RPMI8226 (cell line): ENCODE results near the gene ATXN1.

ENCODE experiments used
- DNase-seq: peaks from one replicate; pipeline ENCODE4 v3.0.0-alpha.2; 2015

ATXN1 gene

DNA sequence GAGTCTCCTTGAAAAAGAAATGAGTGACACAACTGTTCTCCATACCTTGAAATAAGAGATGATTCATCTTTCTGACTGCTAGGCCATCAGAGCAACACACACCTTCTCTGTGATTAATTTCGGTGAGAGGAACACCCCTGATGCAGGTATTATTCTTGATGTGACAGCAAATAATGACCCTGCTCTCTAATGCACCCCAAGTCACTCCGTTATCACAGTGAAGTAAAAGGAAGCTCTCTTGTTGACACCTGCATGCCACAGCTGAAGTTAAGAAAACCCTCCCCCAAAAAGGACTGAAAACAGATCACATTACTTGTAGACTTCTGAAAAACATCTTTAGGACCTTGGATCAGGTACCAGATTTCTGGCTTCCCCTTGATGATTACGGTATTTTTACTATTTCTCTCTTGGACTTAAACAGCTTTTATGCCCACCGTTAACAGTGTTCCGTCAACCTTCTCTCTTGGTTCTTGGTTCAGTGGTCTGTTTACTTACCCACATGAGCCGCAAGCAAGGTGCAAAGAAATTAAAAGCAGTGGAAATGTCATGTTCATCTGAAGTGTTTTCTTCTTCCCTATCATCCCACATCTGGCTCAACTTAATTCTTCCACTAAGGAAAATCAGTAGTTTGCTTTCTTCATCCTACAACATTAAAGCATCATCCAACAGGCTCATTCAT lies 273.1 kb downstream of the ATXN1 start:
- DNase-seq, result no peak

GRCh38 chr6:16486661-16487060 lies 274.6 kb downstream of the ATXN1 start:
- DNase-seq, result no peak

DNA sequence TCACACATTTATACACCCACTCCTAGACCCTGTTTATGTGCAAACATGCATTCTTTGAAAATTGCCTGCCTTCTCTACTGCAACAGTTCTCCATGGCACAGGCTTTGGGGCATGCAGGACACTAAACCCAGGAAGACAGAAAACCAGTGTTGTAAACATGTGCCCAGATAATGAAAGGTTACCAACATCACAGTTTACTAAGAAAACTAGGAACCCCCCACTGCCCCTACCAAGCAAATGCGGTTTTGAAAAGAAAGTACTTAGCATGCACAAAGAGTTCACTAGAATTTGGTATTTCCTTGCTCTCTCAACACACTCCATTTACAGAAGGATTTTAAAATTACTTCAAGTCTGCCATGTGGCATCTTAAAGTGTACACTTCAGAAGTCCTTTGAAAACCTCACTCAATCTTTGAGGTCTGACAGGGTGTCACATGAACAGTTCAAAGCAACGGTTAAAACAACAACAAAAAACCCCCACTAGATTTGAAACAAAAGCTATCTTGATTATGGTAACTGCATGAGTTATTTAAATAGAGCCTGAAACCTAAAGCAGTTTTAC lies 277.9 kb downstream of the ATXN1 start:
- DNase-seq, result no peak

- DNase-seq, result peak; percentile 19
Observed at GRCh38 chr6:16482702-16483314, 278.5 kb downstream of the ATXN1 start.

GRCh38 chr6:16481697-16482399 lies 279.4 kb downstream of the ATXN1 start:
- DNase-seq, result no peak

- no peak for DNase-seq
Observed at GRCh38 chr6:16480763-16481560, 280.3 kb downstream of the ATXN1 start.

- DNase-seq, result no peak
Observed at GRCh38 chr6:16477367-16478149, 283.7 kb downstream of the ATXN1 start.

DNA sequence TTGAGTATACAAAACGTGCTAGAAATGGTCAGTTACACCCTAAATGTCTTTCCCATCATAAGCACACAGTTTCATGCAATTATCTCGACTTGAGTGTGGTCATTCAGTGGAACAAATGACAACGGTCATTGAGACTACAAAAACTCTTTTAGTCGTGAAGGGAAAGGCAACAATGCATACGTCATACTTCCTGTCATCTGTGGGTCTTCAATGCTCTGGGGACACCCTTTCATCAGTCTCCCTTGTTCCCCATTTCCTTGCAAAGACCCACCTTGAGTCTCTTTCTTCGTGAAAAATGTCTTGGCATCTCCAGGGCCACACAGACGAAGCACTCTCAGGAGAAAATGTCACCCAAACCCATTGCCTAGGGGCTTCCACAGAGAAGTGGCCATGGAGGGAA lies 284.4 kb downstream of the ATXN1 start:
- DNase-seq, result no peak

DNA sequence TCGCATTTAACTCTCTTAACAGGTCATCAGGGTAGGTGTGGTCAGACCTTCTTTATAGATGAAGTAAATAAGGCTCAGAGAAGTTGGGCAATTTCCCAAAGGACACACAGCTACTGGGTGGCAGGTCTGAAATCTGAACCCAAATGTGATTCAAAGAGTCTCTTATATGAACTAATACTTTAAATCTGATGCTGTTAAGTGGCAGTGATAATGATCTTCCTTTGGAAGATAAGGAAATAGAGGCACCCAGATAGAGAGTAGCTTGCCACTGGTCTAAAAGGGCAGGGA lies 285.8 kb downstream of the ATXN1 start:
- no peak for DNase-seq

GRCh38 chr6:16474772-16475493 lies 286.3 kb downstream of the ATXN1 start:
- DNase-seq, result no peak

DNA sequence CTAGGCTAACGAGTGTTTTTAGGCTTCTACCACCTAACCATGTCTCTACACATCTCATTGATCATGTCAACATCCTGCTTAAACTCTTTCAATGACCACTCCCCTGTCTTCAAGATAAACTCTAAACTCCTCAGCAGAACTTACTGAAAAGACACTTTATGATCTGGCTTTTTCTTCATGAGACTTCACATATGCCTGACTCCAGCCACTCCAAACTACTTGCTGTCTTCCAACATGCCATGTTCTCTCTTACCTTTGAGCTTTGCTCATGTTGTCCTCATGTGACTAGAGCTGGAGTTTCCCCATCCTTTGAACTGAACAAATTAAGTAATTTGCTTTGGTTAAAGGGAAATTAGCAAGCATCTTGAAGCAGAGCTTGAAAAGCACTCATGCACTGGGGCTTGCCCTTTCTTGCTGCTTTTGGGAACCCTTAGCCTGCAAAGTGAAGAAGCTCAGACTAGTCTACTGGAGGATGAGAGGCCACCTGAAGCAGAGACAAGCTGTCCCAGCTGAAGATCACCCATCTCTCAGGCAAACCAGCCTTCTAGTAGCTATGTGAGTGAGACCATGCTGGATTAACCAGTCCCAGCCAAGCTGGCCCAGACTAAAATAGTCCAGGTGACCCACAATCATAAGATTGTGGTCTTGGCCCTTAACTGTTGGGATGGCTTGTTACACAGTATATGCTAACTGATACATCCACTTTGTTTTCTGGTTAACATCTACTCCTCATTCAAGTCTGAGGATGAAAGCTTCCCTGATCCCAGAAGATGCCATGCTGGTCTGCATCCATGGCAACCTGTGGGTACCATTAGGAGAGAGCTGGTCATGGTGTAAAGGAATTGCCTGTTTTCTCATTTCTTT lies 287.1 kb downstream of the ATXN1 start:
- DNase-seq, result no peak

GRCh38 chr6:16473184-16473907 lies 287.9 kb downstream of the ATXN1 start:
- DNase-seq, result peak; percentile 24

- DNase-seq, result no peak
Observed at GRCh38 chr6:16472349-16473069, 288.8 kb downstream of the ATXN1 start.

DNA sequence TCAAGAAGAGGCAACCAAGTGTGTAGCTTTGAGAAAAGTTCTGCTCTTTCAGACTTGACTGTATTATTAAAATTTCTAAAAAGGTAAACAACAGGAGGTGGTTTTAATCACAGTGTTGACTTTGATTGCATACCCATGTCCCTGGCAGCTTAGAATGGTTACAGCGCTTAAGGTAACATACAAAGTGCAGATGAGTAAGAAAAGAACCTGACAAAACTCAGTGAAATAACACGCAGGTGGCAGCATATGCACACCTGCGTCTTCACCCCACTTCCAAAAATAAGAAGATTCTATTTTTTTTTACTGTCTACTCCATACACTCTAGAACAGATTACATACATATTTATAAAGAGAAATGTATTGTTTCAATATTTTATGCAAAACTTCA lies 289.4 kb downstream of the ATXN1 start:
- DNase-seq, result no peak

DNA sequence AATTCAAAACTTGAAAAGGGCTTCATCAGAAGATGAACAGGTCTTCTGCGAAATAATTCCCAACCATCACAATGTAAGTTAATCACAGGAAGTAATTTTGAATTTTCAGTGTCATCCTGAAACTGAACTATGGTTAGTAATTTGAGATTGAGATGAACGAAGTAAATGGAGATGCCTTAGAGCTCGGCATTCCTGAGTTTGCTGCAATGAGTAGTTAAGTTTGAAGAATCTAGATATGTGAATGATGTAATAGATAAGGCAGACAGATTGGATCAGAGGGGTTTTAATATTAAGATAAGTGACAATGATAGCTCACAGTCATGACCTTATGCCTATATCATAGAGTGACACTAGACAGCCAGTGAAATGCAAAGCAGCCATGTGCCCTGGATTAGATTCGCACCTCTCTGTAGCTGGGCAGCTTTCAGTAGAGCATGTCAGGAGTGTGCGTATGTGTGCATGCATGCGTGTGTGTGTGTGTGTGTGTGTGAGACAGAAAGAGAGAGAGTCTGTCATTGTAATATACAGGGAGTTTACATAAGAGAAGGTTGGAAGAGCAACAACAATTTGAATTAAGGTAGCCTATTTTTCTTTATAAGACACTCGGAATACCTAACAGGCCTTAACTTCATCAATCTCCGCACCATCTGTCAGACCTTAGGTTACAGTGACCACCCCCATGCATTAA lies 289.9 kb downstream of the ATXN1 start:
- DNase-seq, result no peak

- DNase-seq, result no peak
Observed at GRCh38 chr6:16470502-16471221, 290.6 kb downstream of the ATXN1 start.

- DNase-seq, result no peak
Observed at GRCh38 chr6:16468991-16469615, 292.2 kb downstream of the ATXN1 start.
